ENCODE data around the gene SERP1. TPM values are rescaled to one million over a fixed set of nuclear protein-coding genes. Genes with fewer than 3 reads are reported as not detected.

The SERP1 gene
- total RNA-seq (100 to 1,000 TPM in 4 of 7 donors, 10 to 100 TPM in 3; 91.1 to 441 (median 105) TPM), polyA plus RNA-seq (100 to 1,000 TPM in 1 of 3 donors, 10 to 100 TPM in 2; 64.0 to 104 (median 91.7) TPM)
- long read RNA-seq, donor 1, transcript SERP1-201 (3 exons, 3,171 nt), result major isoform, 73 of 92 reads
- long read RNA-seq, donor 1, partial matches to known transcripts, result 16 of 92 reads
- long read RNA-seq, donor 1, other reads (novel, unspliced or antisense), result 0 of 92 reads
- long read RNA-seq, donor 2, transcript SERP1-201 (3 exons, 3,171 nt), result major isoform, 63 of 134 reads
- long read RNA-seq, donor 2, partial matches to known transcripts, result 45 of 134 reads
- long read RNA-seq, donor 2, other reads (novel, unspliced or antisense), result 21 of 134 reads

- Histone ChIP-seq H3K27me3 (replicated peaks in 1 of 7) (no peaks in the 10 kb centered on the region), H3K4me1 (peaks cover 16 to 86% (median 65%) of the 10 kb centered on the region in 6 donors), H3K4me3 (peak within 1 kb of the TSS; percentile 64 to 82 (median 76)), H3K27ac (peak within 1 kb of the TSS; percentile 99 to 100 (median 99)), H3K36me3 (peaks cover 0 to 45% (median 4%) of the 10 kb centered on the region in 6 donors), H3K9me3 (no peaks in the 10 kb centered on the region)
- intact Hi-C loops (cut with DNase I; ENCODE audit: low total_unique reads), result no loop called here
- WGBS, 5 donors, result 0 to 1% (median 1%) methylated on average over 27 to 86 of the region's 86 CpGs
- TF ChIP-seq POLR2A (IDR thresholded peaks at IDR 0.05) (peak; percentile 50 to 97 (median 96)), POLR2AphosphoS5 (IDR thresholded peaks at IDR 0.05) (peak; percentile 99 to 100 (median 100)), CTCF (IDR thresholded peaks at IDR 0.05 in 8 of 11, conservative IDR thresholded peaks at IDR 0.05 in 3 of 11) (peak in 6 of 11 experiments; percentile 8 to 48 (median 29))
- DNase-seq, result peak; percentile 100
These were observed at the start of gene SERP1, which contains the start of gene EIF2A for GRCh38 chr3:150546226-150547044. TSS of gene SERP1 (minus strand) at chr3:150546496. CDS start at chr3:150546135, 361 bp downstream. TSS of gene EIF2A (plus strand) at chr3:150546787. CDS start at chr3:150546803, 16 bp downstream.

- DNase-seq, result no peak
- no peak overlapping the region for H3K27ac ChIP-seq
- H3K27me3 ChIP-seq (replicated peaks in 1 of 7), result no peaks in the 10 kb centered on the region
- no peak overlapping the region for H3K4me3 ChIP-seq
- H3K36me3 ChIP-seq, result no peaks in the 10 kb centered on the region
- TF ChIP-seq POLR2A (IDR thresholded peaks at IDR 0.05), result no peak
- 85 to 93% (median 90%) methylated on average over 4 of the region's 4 CpGs for WGBS, 5 donors
- H3K9me3 ChIP-seq, result no peaks in the 10 kb centered on the region
- peaks cover 0 to 10% (median 3%) of the 10 kb centered on the region in 6 donors for H3K4me1 ChIP-seq
- intact Hi-C loops (cut with DNase I; ENCODE audit: low total_unique reads), result no loop called here
These were observed 47.9 kb upstream of the SERP1 start for GRCh38 chr3:150594150-150594549.

GRCh38 chr3:150589759-150590158 lies 43.5 kb upstream of the SERP1 start:
- Histone ChIP-seq H3K4me1 (no peaks in the 10 kb centered on the region), H3K36me3 (peaks cover 0 to 27% (median 10%) of the 10 kb centered on the region in 6 donors), H3K4me3 (no peak overlapping the region), H3K9me3 (no peaks in the 10 kb centered on the region), H3K27ac (no peak overlapping the region), H3K27me3 (replicated peaks in 1 of 7) (no peaks in the 10 kb centered on the region)
- TF ChIP-seq POLR2AphosphoS5 (IDR thresholded peaks at IDR 0.05), result no peak
- no peak for TF ChIP-seq POLR2A (IDR thresholded peaks at IDR 0.05)
- TF ChIP-seq CTCF (IDR thresholded peaks at IDR 0.05 in 8 of 11, conservative IDR thresholded peaks at IDR 0.05 in 3 of 11), result no peak
- no peak for DNase-seq
- intact Hi-C loops (cut with DNase I; ENCODE audit: low total_unique reads), result no loop called here
- WGBS, 5 donors, result 69 to 86% (median 80%) methylated on average over 6 of the region's 6 CpGs

GRCh38 chr3:150588027-150588830 lies 41.9 kb upstream of the SERP1 start:
- Histone ChIP-seq H3K27me3 (replicated peaks in 1 of 7) (no peaks in the 10 kb centered on the region), H3K27ac (no peak overlapping the region), H3K36me3 (peaks cover 0 to 42% (median 24%) of the 10 kb centered on the region in 6 donors), H3K4me3 (no peak overlapping the region), H3K9me3 (no peaks in the 10 kb centered on the region), H3K4me1 (no peaks in the 10 kb centered on the region)
- WGBS, 5 donors, result 65 to 75% (median 69%) methylated on average over 9 of the region's 9 CpGs
- DNase-seq, result no peak
- intact Hi-C loops (cut with DNase I; ENCODE audit: low total_unique reads), result no loop called here
- no peak for TF ChIP-seq CTCF (IDR thresholded peaks at IDR 0.05 in 8 of 11, conservative IDR thresholded peaks at IDR 0.05 in 3 of 11)
- TF ChIP-seq POLR2A (IDR thresholded peaks at IDR 0.05), result no peak
- no peak for TF ChIP-seq POLR2AphosphoS5 (IDR thresholded peaks at IDR 0.05)
